HT-29 (cell line): ENCODE measurements around the gene SNRPA. TPM values are rescaled to one million over a fixed set of nuclear protein-coding genes. Genes with fewer than 3 reads are reported as not detected.
"Not testable (repeated sequence)": the region's sequence is repeated elsewhere in the genome, so short reads cannot be mapped to it uniquely, and the experiment has no call there.

ENCODE experiments used
- DNase-seq: peaks from one replicate; pipeline ENCODE4 v3.0.0-alpha.2; 2015; ENCODE audit warnings: low spot score
- small RNA-seq: library from RNA; depleted of rRNA; stranded (forward); fragments of <200 nt; gene quantifications from one replicate; pipeline ENCODE3, GENCODE V24; 2014
- total RNA-seq: library from RNA; depleted of rRNA; stranded (reverse); fragments of >200 nt; shearing (Covaris generic); gene quantifications from 2 replicates; pipeline ENCODE4 v1.2.3, GENCODE V29; 2014; rRNA removed

Gene SNRPA
- total RNA-seq, 1 experiment from 2014 or later = 361 TPM

DNA sequence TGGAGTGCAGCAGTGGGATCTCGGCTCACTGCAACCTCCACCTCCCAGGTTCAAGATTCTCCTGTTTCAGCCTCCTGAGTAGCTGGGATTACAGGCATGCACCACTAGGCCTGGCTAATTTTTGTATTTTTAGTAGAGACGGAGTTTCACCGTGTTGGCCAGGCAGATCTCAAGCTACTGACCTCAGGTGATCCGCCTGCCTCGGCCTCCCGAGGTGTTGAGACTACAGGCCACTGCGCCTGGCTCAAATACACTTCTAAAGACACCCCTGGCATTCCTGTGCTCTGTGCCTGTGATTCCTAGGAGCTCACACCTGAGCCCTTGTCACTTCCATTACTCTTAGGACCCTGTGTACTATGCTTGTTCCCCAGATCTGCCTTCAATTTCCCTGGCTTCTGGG, 61.6 kb downstream of the SNRPA start:
- not testable (repeated sequence) for DNase-seq

DNA sequence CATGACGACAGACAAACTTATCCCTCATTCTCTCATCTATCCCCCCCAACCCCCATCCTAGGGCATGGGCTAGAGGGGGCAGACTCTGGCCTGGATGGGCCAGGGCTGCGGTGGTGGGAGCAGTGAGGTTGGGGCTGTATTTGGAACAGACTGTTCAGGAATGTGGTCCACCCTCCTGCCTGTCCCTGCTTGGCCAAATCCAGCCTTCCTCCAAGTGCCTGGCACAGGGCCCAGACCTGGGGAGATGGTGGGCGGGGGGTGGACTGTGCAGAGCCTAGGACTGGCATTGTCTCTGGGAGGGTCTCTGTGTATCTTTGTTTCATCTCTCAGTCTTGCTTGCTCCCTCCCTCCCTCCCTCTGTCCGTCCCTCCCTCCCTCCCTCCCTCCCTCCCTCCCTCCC, 62.2 kb downstream of the SNRPA start:
- DNase-seq = no peak

Small RNA genes lying within 50 kb of the gene (small RNA-seq; reads per million reads assigned to genes)
- gene RNU6-195P = not detected

Other genes with a start within 250 kb of the SNRPA start
- 128 and 142 TPM in 2 replicates for gene SHKBP1, start 174.3 kb upstream of the SNRPA start, total RNA-seq
- 42.1 and 56.7 TPM in 2 replicates for gene LTBP4, start 149.8 kb upstream of the SNRPA start, total RNA-seq
- gene NUMBL, start 60.6 kb upstream of the SNRPA start, total RNA-seq = 13.4 and 14.6 TPM in 2 replicates
- gene COQ8B, start 34.3 kb upstream of the SNRPA start, total RNA-seq = 57.2 and 71.3 TPM in 2 replicates
- 52.2 and 58.5 TPM in 2 replicates for gene ITPKC, start 34.1 kb upstream of the SNRPA start, total RNA-seq
- 1.9 and 2.6 TPM in 2 replicates for gene ACTMAP, start 726 bp upstream of the SNRPA start, total RNA-seq
- 15.8 TPM in 2 replicates for gene MIA, start 24.3 kb downstream of the SNRPA start, total RNA-seq
- 36.0 and 51.3 TPM in 2 replicates for gene RAB4B, start 27.0 kb downstream of the SNRPA start, total RNA-seq
- gene EGLN2, start 48.0 kb downstream of the SNRPA start, total RNA-seq = 258 and 264 TPM in 2 replicates
- not detected in 2 replicates for gene CYP2A6, start 99.2 kb downstream of the SNRPA start, total RNA-seq
- not detected in 2 replicates for gene CYP2A7, start 131.0 kb downstream of the SNRPA start, total RNA-seq
- 2.1 and 2.5 TPM in 2 replicates for gene CYP2B6, start 240.1 kb downstream of the SNRPA start, total RNA-seq